NT2/D1 (cell line): ENCODE data around the gene UNC80.

Source experiments
- SUZ12 ChIP-seq: IDR thresholded peaks from 2 replicates; pipeline ENCODE4 v1.6.1; 2011; ENCODE audit not compliant: insufficient read length, insufficient read depth; ENCODE audit errors: extremely low read depth
- YY1 ChIP-seq: IDR thresholded peaks from 2 replicates; pipeline ENCODE4 v1.6.1; 2011; ENCODE audit not compliant: insufficient read length, insufficient read depth
- ZNF274 ChIP-seq: IDR thresholded peaks from 2 replicates; pipeline ENCODE4 v1.6.1; 2011; ENCODE audit warnings: mild to moderate bottlenecking, low read depth, low read length

GRCh38 chr2:209834767-209835166 lies 63.1 kb downstream of the UNC80 start:
- TF ChIP-seq YY1 (no peak), SUZ12 (no peak), ZNF274 (no peak)
